A375 (cell line): ENCODE results near the gene TOM1. TPM values are rescaled to one million over a fixed set of nuclear protein-coding genes. Genes with fewer than 3 reads are reported as not detected.

Experiments
- small RNA-seq: library from RNA; depleted of rRNA; stranded (forward); fragments of <200 nt; gene quantifications from one replicate; pipeline ENCODE3, GENCODE V24; 2014
- total RNA-seq: library from RNA; depleted of rRNA; stranded (reverse); fragments of >200 nt; shearing (Covaris generic); gene quantifications from 2 replicates; pipeline ENCODE4 v1.2.3, GENCODE V29; 2014; rRNA removed

TOM1 gene
- 17.9 and 19.0 TPM in 2 replicates for total RNA-seq

DNA sequence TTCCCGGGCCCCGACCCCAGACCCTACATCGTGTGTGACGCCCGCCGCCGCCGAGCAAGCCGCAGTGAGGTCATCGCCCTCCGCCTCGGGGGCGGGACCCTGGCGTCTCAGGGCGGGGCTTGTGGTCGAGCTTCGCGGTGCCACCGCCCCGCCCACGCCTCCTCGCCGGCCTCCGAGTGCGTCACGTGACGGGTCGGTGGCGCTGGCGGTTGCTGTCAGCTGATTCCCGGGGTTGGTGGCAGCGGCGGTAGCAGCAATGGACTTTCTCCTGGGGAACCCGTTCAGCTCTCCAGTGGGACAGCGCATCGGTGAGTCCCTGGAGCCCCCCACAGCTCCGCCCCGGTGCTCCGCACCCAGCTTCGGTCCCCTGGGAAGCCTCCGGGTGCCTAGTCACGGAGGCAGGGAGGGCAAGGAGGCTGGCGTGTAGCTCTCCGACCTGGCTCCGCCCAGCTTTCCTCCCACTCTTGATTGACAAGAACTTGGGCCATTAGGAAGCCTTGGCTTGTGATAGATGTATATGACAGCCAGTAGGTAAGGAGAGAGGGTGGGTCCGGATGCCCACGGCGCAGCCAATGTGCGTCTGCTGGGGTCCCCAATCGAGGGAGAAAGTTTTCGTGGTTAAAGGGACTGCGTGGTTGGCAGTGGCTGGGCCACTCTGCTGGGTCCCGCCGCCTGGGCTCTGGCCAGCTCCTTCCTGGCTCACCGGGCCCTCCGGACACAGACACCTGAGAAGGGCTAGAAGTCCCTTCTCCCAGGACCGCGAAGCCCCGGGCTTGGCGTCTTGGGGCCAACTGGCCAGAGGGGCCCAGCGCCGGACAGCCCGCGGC lies at the start of gene TOM1:
TOM1 (plus strand) TSS at position 222 of the 827 bp plus-strand sequence; CDS start at position 257, 35 bp downstream.

DNA sequence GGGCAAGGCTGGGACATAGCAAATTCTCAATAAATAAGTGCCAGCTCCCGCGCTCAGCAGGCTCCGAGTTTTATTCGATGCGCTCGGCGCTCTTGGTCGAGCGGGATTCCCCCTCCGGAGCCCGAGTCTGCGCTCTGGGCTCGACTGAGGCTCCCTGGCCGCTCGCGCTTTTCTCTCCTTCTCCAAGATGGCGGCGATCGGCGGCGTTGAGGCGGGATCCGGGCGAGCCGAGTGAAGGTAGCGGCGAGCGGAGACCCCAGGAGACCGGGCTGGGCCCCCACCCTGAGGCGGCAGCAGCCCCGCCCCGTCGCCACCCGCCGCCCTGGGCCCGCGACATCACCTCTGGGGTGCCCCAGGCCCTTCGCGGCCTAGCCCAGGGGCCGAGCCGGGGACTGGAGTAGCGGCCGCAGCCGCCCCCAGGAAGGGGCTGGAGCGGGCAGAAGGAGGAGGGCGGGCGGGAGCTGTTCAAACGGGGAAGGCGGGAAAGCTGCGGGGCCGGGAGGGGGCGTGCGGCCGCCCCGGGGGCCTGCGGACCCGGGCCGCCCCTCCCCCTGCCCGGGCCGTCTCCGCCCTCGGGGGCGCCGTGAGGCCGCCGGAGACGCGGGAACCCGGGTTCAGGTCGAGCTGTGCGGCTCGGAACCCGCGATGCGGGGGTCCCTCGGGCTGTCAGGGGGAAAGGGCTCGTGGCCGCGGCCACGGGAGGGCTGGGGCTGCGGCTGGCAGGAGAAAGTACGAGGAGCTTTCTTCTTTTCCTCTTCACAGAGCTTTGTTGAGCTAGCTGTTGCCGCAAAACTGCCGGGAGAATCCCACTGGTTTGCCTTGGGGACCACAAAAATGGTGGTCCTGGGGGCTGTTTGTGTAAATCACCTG lies 42.1 kb upstream of the TOM1 start, which contains the start of gene HMGXB4:
HMGXB4 (plus strand) TSS at position 173 of the 870 bp plus-strand sequence. CDS start 4,898 bp downstream, outside the sequence.

DNA sequence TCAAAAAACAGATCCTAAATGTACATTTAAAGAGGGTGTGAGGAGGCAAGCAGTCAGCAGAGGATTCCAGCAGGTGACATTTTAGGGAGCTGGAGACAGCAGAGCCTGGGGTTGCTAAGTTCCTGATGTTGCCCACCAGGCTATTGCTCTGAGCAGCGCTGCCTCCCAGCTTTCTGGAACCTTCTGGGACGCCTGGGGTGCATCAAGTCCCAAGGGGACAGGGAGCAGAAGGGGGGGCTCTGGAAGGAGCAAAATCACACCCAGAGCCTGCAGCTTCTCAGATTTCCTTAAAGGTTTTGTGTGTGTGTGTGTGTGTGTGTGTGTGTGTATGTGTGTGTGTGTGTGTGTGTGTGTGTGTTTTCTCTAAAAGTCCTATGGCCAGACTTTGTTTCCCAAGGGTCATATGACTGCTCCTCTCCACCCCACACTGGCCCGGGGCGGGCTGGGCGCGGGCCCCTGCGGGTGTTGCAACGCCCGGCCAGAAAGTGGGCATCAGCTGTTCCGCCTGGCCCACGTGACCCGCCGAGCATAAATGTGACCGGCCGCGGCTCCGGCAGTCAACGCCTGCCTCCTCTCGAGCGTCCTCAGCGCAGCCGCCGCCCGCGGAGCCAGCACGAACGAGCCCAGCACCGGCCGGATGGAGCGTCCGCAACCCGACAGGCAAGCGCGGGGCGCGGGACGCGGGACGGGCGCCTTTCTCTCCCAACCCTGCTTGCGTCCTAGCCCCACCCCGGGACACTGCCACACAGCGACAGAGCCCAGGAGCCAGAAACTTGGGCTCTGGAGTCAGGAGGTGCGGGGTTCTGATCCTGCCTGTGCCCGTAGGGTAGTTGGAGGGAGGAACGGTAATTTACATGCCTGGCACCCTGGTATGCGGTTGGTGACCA lies 81.1 kb downstream of the TOM1 start, which contains the start of gene HMOX1:
HMOX1 (plus strand) TSS at position 560 of the 887 bp plus-strand sequence; CDS start at position 638, 78 bp downstream.

Small RNA genes lying within 50 kb of the gene (small RNA-seq; reads per million reads assigned to genes)
- gene MIR3909 (not detected), gene MIR6069 (not detected)

Other genes with a start within 250 kb of the TOM1 start
- gene ISX, start 233.7 kb upstream of the TOM1 start, total RNA-seq: not detected in 2 replicates
- gene HMGXB4, start 42.4 kb upstream of the TOM1 start, total RNA-seq: 18.1 and 25.7 TPM in 2 replicates
- gene HMOX1, start 81.2 kb downstream of the TOM1 start, total RNA-seq: 6.5 and 7.7 TPM in 2 replicates
- gene MCM5, start 100.2 kb downstream of the TOM1 start, total RNA-seq: 84.6 and 111 TPM in 2 replicates
- 0.16 TPM in 1 of 2 replicates, not detected in the other for gene RASD2, start 240.9 kb downstream of the TOM1 start, total RNA-seq